GM19438 (cell line): ENCODE results near the gene HMOX2.

Experiments
- ATAC-seq: cut with Tn5 transposase; IDR thresholded peaks from one replicate; pipeline ENCODE4 v1.9.1; 2021; ENCODE audit warnings: low read depth; ENCODE audit not compliant: unreplicated experiment

Gene HMOX2

GRCh38 chr16:4499196-4499555 lies 23.0 kb downstream of the HMOX2 start:
- ATAC-seq: no peak

GRCh38 chr16:4500272-4500671 lies 24.1 kb downstream of the HMOX2 start:
- no peak for ATAC-seq

DNA sequence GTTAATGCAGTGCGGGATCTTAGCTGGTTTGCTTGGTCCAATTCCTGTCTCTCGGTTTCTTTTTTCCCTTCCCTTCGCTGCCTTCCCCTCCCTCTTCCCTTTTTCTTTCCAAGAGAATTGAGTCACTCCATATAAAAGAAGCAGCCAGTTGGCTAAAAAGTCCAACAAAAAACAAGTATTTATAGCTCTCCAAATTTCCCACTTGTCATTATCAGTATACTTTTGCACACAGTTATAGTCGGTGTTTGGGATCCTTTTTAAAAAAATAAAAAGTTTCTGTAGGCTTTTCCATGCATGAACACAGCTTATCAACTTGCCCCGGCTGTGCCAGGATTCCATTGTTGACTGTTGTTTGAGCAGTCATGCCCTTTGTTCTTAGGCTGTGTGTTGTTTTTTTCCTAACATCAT lies 24.9 kb downstream of the HMOX2 start:
- no peak for ATAC-seq

- peak; percentile 78 for ATAC-seq
These were observed 29.4 kb downstream of the HMOX2 start for GRCh38 chr16:4505356-4506147.

DNA sequence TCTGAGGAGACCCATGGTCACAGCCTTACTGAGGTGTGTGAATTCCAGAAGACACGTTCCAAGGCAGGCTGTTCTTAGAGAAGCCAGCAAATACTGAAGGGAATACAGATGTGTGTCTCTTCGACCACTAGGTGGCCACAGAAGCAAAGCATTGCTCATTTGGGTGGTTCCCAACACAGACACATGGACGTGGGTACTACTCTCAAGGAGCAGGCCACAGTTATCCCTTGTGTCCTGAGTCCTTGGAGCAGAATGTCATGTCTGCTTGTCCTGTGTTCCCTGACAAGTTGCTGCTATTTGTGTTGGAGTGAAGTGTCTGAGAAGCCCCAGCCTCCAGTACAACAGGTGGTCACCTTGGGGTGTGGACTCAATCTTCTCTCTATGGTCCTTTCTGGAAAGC lies 30.3 kb downstream of the HMOX2 start:
- no peak for ATAC-seq

DNA sequence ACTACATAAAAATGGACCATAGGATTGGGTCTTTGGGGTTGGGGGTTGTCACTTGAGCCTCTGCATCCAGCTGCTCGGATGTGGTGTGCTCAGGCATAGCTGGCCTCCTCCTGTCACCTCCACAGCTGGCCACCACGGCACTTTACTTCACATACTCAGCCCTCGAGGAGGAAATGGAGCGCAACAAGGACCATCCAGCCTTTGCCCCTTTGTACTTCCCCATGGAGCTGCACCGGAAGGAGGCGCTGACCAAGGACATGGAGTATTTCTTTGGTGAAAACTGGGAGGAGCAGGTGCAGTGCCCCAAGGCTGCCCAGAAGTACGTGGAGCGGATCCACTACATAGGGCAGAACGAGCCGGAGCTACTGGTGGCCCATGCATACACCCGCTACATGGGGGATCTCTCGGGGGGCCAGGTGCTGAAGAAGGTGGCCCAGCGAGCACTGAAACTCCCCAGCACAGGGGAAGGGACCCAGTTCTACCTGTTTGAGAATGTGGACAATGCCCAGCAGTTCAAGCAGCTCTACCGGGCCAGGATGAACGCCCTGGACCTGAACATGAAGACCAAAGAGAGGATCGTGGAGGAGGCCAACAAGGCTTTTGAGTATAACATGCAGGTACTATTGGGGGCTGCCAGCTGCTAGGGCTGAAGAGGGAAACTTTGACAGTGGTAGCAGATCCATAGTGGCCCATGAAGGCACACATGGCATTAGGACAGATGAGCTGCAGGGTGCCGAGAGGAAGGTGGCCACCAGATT lies 31.6 kb downstream of the HMOX2 start:
- ATAC-seq: no peak

- ATAC-seq: no peak
These were observed 32.6 kb downstream of the HMOX2 start for GRCh38 chr16:4508806-4509205.

GRCh38 chr16:4509420-4509819 lies 33.2 kb downstream of the HMOX2 start:
- ATAC-seq: no peak

GRCh38 chr16:4510131-4510530 lies 33.9 kb downstream of the HMOX2 start:
- no peak for ATAC-seq

GRCh38 chr16:4510747-4511426 lies 34.7 kb downstream of the HMOX2 start:
- ATAC-seq: no peak

DNA sequence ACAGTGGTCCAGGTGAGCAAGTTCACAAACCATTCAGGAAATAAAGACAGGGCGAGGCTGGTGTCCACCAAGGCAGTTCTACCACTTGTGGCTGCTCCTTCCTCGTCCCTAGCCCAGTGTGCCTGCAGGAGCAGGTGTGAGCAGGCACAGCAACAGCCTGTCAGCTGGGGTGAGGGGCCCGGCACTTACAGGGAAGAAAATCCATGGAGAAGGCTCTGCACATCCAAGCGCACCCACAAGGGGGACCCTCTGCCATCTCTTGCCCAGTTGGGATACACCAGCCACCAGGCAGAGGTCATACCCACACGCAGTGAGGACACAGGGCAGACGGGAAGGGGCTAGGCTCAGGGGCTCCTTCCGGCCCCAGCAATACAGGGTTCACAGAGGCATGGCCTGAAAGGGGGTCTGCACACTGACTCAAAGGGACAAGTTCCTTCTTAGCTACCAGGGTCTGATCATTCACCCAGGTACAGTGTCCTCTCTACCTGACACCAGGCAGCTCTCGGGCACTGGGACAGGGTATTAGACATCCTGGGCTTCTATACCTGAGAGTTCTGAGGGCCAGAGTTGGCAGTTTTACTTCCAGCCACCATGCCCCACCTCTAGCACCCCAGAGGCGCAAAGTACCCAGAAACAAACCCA lies 35.4 kb downstream of the HMOX2 start:
- ATAC-seq: no peak

DNA sequence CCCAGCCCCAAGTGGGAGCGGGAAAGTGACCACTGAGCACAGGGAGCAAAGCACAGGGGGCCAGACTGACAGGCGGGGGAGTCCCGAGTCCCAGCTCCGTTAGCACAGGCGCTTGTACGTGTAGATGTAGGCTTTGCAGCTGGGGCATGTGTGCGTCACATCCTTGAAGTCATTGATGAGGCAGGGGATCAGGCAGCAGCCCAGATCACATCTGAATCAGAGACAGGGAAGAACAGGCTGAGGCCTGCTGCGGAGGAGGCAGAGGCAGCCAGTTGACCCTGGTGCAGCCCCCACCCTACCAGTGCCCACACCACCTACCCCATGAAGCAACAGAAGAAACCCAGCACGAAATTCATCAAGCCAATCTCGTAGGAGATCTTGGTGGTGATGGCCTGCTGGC lies 36.3 kb downstream of the HMOX2 start:
- ATAC-seq: no peak

DNA sequence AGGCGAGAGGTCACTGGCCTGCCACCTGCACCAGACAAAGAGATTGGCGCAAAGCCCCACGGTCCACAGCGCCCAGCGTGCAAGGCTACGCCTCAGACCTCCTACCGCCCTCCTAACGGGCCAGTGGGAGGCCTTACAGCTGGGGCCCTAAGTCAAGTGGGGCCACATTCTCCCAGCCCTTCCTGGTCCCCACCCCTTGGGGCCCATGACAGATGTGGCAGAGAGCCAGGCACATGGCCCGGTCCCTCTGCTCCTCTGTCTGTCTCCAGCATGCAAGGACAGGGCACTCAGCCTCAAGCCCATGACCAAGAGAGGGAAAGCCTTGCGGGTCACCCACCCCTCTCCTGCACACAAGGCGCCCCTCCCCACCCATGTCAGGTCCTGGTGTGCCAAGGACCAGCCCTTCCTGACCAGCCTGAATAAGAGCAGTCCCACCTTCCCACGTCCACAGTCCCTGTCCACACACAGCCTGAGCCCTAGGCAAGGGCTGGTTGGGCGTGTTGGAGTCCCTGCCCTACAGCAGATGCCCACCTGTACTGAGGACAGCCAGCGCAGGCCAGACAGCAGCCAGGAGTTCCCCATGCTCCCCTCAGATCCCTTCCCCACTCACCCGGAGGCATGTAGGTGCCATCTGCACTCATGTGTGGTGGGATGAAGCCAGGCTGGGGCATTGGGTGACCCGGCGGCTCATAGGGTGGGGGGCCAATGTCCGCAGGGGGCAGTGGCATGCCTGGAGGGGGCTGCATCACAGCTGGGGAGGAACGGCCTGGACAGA lies 37.1 kb downstream of the HMOX2 start:
- no peak for ATAC-seq

- no peak for ATAC-seq
These were observed 37.7 kb downstream of the HMOX2 start for GRCh38 chr16:4513881-4514280.

GRCh38 chr16:4514606-4515005 lies 38.4 kb downstream of the HMOX2 start:
- ATAC-seq: no peak

GRCh38 chr16:4515611-4516233 lies 39.5 kb downstream of the HMOX2 start:
- peak; percentile 49 for ATAC-seq

DNA sequence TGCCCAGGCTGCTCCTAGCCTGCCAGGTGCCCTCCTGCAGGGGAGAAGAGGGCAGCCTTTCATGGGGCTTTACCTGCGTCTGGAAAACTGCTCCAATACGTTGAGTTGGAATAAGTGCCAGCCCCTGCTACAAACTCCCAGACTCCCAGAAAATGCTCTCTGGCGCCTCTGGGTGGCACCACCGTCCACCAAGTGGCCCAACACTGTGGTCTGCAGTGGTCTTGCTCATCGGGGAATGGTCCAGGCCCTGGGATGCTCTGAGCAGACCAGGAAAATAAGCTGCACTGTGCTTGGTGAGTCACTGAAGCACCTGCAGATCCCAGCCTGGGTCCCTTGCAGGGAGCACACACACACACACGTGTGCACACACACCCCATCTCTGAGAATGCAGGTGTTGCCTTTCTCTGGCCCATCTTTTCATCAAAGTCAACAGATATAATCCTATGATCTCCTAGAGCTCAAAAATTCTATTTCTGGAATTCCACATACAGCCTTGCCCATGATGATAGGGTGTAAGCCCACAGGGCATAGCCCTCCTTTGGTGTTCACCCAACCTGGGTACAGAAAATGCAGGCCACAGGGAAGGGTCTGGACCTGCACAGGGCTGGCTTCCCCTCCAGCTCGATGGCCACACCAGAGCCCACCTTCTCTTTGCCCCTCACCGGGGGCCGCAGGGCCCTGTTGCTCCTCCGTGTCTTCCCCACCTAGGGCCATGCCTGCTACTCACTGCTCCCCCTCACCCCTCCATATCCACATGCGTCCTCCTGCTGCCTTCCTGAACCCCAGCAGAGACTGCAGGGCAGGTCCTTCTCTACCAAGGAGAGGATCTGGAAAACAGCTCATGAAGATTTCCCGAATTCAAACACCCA lies 41.8 kb downstream of the HMOX2 start:
- ATAC-seq: no peak

DNA sequence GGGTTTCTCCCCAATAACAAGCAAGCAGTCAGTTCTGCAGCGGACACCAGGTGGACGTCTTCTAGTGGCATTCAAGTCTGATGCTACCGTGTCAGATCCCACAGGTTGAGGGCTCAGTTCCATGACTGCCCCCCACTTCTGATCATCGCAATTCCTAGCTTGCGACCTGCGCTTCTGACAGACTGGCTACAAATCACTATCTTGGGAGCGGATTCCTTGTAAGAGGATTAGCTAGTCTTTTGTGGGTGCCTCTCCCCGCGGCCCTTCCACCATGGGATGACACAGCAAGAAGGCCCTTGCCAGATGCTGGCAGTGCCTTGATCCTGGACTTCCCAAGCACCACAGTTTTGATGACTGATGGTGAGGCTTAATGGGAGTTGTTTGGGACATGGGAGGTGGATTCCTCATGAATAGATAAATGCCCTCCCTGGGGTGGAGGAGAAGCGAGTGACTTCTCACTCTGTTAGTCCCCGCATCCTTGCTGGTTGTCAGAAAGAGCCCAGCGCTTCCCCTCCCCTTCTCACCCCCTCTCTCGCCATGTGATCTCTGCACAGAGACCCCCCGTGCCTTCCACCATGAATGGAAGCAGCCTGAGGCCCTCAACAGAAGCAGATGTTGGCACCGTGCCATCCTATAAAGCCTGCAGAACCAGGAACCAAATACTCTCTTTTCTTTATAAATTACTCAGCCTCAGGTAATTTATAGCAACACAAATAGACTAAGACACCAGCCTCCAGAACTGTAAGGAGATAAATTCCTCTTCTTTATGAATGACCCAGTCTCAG lies 43.3 kb downstream of the HMOX2 start:
- no peak for ATAC-seq
